ENCODE measurements around the gene ABLIM1. TPM values are rescaled to one million over a fixed set of nuclear protein-coding genes. Genes with fewer than 3 reads are reported as not detected.

Gene ABLIM1
- total RNA-seq, 3 donors from 2014 or later (not counting 1 experiment from before 2014, with no cell fraction given), result 71.9 to 118 (median 73.5) TPM

DNA sequence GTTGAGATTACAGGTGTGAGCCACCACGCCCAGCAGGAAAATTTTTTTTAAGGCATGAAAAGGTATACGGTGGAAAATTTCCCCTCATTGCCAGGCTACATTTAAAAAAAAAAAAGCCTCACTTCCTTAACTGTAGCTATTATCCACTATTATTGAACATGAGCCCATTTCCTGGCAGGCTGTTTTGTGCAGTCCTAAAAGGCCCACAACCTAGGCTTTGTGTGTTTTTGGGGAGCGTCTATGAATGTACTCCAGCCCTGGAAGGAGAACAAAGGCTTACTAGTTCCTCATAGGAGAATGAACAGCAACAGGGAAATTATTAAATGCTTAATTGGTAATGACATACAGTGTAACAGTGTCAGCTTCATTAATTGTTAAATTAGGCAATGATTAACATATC, 111.0 kb downstream of the ABLIM1 start:
- H3K4me3 ChIP-seq (ENCODE audit: low read length), result no peak overlapping the region
- no peak overlapping the region for H3K27ac ChIP-seq (ENCODE audit: low read length)
- Mint-ChIP-seq H3K27ac (peak overlapping the region in 1 of 2 donors; percentile 72), H3K4me3 (peak overlapping the region; percentile 82), H3K36me3 (no peaks in the 10 kb centered on the region), H3K4me1 (peaks cover 53 to 70% of the 10 kb centered on the region in 2 donors), H3K27me3 (ENCODE audit: low read depth in 2 of 2) (no peaks in the 10 kb centered on the region), H3K9me3 (peaks cover 0 to 3% of the 10 kb centered on the region in 2 donors)
- no peaks in the 10 kb centered on the region for H3K36me3 ChIP-seq (ENCODE audit: control insufficient read depth, insufficient read depth, low read length)
- H3K9me3 ChIP-seq (ENCODE audit: control insufficient read depth, insufficient read depth, low read length), result no peaks in the 10 kb centered on the region
- ATAC-seq, result no peak
- TF ChIP-seq, protein P1, sequence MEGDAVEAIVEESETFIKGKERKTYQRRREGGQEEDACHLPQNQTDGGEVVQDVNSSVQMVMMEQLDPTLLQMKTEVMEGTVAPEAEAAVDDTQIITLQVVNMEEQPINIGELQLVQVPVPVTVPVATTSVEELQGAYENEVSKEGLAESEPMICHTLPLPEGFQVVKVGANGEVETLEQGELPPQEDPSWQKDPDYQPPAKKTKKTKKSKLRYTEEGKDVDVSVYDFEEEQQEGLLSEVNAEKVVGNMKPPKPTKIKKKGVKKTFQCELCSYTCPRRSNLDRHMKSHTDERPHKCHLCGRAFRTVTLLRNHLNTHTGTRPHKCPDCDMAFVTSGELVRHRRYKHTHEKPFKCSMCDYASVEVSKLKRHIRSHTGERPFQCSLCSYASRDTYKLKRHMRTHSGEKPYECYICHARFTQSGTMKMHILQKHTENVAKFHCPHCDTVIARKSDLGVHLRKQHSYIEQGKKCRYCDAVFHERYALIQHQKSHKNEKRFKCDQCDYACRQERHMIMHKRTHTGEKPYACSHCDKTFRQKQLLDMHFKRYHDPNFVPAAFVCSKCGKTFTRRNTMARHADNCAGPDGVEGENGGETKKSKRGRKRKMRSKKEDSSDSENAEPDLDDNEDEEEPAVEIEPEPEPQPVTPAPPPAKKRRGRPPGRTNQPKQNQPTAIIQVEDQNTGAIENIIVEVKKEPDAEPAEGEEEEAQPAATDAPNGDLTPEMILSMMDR (IDR thresholded peaks at IDR 0.05), result no peak
- WGBS (ENCODE audit: insufficient coverage), result 79% methylated on average over 3 of the region's 3 CpGs
- intact Hi-C loops (cut with micrococcal nuclease), result loop anchor here (10.0 kb wide), 4 partner anchors 52 to 388 kb away; partner anchors contain the start of genes CCDC186, FHIP2A, TDRD1 and TRUB1
- no peak for DNase-seq
- H3K27me3 ChIP-seq (ENCODE audit: control insufficient read depth, insufficient read depth, low read length), result no peaks in the 10 kb centered on the region
- peaks cover 56% of the 10 kb centered on the region for H3K4me1 ChIP-seq (ENCODE audit: control insufficient read depth, insufficient read depth, low read length)

DNA sequence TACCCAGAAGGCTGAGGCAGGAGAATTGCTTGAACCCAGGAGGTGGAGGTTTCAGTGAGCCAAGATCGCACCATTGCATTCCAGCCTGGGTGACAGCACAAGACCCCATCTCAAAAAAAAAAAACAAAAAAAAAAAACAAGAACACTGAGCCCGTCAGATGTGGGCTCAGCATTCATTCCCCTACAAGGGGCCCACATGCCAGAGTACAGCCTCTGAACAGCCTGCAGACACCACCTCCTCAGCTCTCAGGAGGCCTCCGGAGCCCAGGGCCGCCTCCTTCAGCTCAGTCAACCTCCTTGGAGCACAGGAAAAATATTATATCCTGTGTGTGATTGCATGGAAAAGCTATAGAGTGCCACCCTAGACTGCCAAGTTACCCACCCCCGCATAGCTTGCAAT, 112.3 kb downstream of the ABLIM1 start:
- H3K9me3 Mint-ChIP-seq, result peaks cover 0 to 3% of the 10 kb centered on the region in 2 donors
- 97% methylated on average over 4 of the region's 5 CpGs for WGBS (ENCODE audit: insufficient coverage)
- no peak overlapping the region for H3K27ac Mint-ChIP-seq
- Histone ChIP-seq H3K27me3 (ENCODE audit: control insufficient read depth, insufficient read depth, low read length) (no peaks in the 10 kb centered on the region), H3K27ac (ENCODE audit: low read length) (no peak overlapping the region), H3K36me3 (ENCODE audit: control insufficient read depth, insufficient read depth, low read length) (no peaks in the 10 kb centered on the region), H3K9me3 (ENCODE audit: control insufficient read depth, insufficient read depth, low read length) (no peaks in the 10 kb centered on the region), H3K4me1 (ENCODE audit: control insufficient read depth, insufficient read depth, low read length) (peaks cover 69% of the 10 kb centered on the region), H3K4me3 (ENCODE audit: low read length) (no peak overlapping the region)
- H3K36me3 Mint-ChIP-seq, result no peaks in the 10 kb centered on the region
- DNase-seq (peak in 1 of 2 donors; percentile 27), ATAC-seq (no peak)
- H3K4me3 Mint-ChIP-seq, result no peak overlapping the region
- H3K4me1 Mint-ChIP-seq, result peaks cover 63 to 82% of the 10 kb centered on the region in 2 donors
- intact Hi-C loops (cut with micrococcal nuclease), result loop anchor here (10.0 kb wide), 4 partner anchors 51 to 389 kb away; partner anchors contain the start of genes CCDC186, FHIP2A, TDRD1 and TRUB1
- H3K27me3 Mint-ChIP-seq (ENCODE audit: low read depth in 2 of 2), result no peaks in the 10 kb centered on the region
- TF ChIP-seq, protein P1 (IDR thresholded peaks at IDR 0.05), result no peak

DNA sequence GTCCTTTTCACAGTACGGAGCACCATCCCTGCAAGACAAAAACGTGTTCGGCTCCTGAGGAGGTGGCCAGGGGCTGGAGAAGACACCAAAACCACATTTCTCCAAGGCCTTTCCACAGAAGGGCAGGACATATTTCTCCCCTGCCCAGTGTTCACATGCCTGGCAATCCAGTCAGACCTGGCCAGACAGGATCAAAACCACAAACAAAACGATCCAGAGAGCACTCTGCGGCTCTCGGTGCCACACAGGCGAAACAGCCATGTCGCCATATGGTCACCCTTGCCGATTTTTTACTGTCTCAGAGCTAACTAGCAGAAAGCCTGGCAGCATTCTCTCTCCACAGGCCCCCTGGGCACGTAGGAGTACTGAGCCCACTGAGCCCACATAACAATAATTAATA, 113.0 kb downstream of the ABLIM1 start:
- H3K4me1 ChIP-seq (ENCODE audit: control insufficient read depth, insufficient read depth, low read length), result peaks cover 76% of the 10 kb centered on the region
- Mint-ChIP-seq H3K36me3 (no peaks in the 10 kb centered on the region), H3K4me3 (peak overlapping the region; percentile 71), H3K4me1 (peaks cover 65 to 84% of the 10 kb centered on the region in 2 donors), H3K9me3 (peaks cover 0 to 3% of the 10 kb centered on the region in 2 donors), H3K27me3 (ENCODE audit: low read depth in 2 of 2) (no peaks in the 10 kb centered on the region), H3K27ac (peak overlapping the region; percentile 88 to 91)
- ATAC-seq, result no peak
- intact Hi-C loops (cut with micrococcal nuclease), result loop anchor here (10.0 kb wide), 4 partner anchors 50 to 390 kb away; partner anchors contain the start of genes CCDC186, FHIP2A, TDRD1 and TRUB1
- H3K27me3 ChIP-seq (ENCODE audit: control insufficient read depth, insufficient read depth, low read length), result no peaks in the 10 kb centered on the region
- H3K27ac ChIP-seq (ENCODE audit: low read length), result peak overlapping the region; percentile 19
- WGBS (ENCODE audit: insufficient coverage), result 81% methylated on average over 9 of the region's 10 CpGs
- no peak for DNase-seq
- H3K36me3 ChIP-seq (ENCODE audit: control insufficient read depth, insufficient read depth, low read length), result no peaks in the 10 kb centered on the region
- H3K9me3 ChIP-seq (ENCODE audit: control insufficient read depth, insufficient read depth, low read length), result no peaks in the 10 kb centered on the region
- no peak overlapping the region for H3K4me3 ChIP-seq (ENCODE audit: low read length)
- TF ChIP-seq, protein P1 (IDR thresholded peaks at IDR 0.05), result no peak

Data from natural killer cell (primary cell).